HuH-7.5 (cell line): ENCODE measurements around the gene AKAP8L.
"Not testable (repeated sequence)": the region's sequence is repeated elsewhere in the genome, so short reads cannot be mapped to it uniquely, and the experiment has no call there.

ENCODE experiments used
- DNase-seq: peaks from one replicate; pipeline ENCODE4 v3.0.0; 2011; ENCODE audit warnings: low spot score

The AKAP8L gene

GRCh38 chr19:15354566-15355296, 64.1 kb downstream of the AKAP8L start:
- no peak for DNase-seq

GRCh38 chr19:15353908-15354307, 64.9 kb downstream of the AKAP8L start:
- DNase-seq: no peak

GRCh38 chr19:15352535-15352934, 66.3 kb downstream of the AKAP8L start:
- DNase-seq: not testable (repeated sequence)

- DNase-seq: not testable (repeated sequence)
Observed at GRCh38 chr19:15341328-15341727, 77.5 kb downstream of the AKAP8L start.

- no peak for DNase-seq
Observed at GRCh38 chr19:15340086-15340485, 78.7 kb downstream of the AKAP8L start.

- DNase-seq: no peak
Observed at GRCh38 chr19:15337202-15337601, 81.6 kb downstream of the AKAP8L start.

GRCh38 chr19:15335992-15336391, 82.8 kb downstream of the AKAP8L start:
- DNase-seq: not testable (repeated sequence)

GRCh38 chr19:15332311-15332996, 86.3 kb downstream of the AKAP8L start, which contains the start of gene BRD4:
Gene BRD4, minus strand, starts transcription at chr19:15332539. Its CDS starts 59,440 bp downstream, at chr19:15273099.
- DNase-seq: peak; percentile 93

GRCh38 chr19:15331419-15332310, 87.1 kb downstream of the AKAP8L start:
- DNase-seq: peak; percentile 77

- DNase-seq: peak; percentile 46
Observed at GRCh38 chr19:15330801-15331418, 87.9 kb downstream of the AKAP8L start.
